MM.1S (cell line): ENCODE results near the gene KDM4F.

Source experiments
- DNase-seq: peaks from one replicate; pipeline ENCODE4 v3.0.0-alpha.2; 2015
- H2AFZ ChIP-seq: fragments of 300-600 bp; sonication (generic); 2 replicates; pipeline ENCODE4 v1.6.0; 2016; ENCODE audit warnings: antibody characterized with exemption, low read length
- H3F3A ChIP-seq: fragments of 300-600 bp; sonication (generic); 2 replicates; pipeline ENCODE4 v1.6.1; 2016; ENCODE audit warnings: mild to moderate bottlenecking, antibody characterized with exemption, low read length, moderate library complexity, mixed read lengths; ENCODE audit not compliant: insufficient read depth
- H3K27ac ChIP-seq: fragments of 300-600 bp; sonication (generic); 2 replicates; pipeline ENCODE4 v1.5.1; 2016; ENCODE audit warnings: mild to moderate bottlenecking, low read length
- H3K27me3 ChIP-seq: fragments of 300-600 bp; sonication (generic); replicated peaks from 2 replicates; pipeline ENCODE4 v1.6.0; 2016; ENCODE audit warnings: low read length; ENCODE audit not compliant: insufficient read depth
- H3K36me3 ChIP-seq: fragments of 300-600 bp; sonication (generic); replicated peaks from 2 replicates; pipeline ENCODE4 v1.6.1; 2016; ENCODE audit warnings: mild to moderate bottlenecking, low read length, mixed read lengths; ENCODE audit not compliant: insufficient read depth
- H3K4me1 ChIP-seq: fragments of 300-600 bp; sonication (generic); 2 replicates; pipeline ENCODE4 v1.6.1; 2016; ENCODE audit warnings: low read length, mixed read lengths
- H3K4me2 ChIP-seq: fragments of 300-600 bp; sonication (generic); 2 replicates; pipeline ENCODE4 v1.6.0; 2016; ENCODE audit warnings: low read depth, low read length
- H3K4me3 ChIP-seq: fragments of 300-600 bp; sonication (generic); 2 replicates; pipeline ENCODE4 v1.5.1; 2016; ENCODE audit warnings: low read length, mixed read lengths
- H3K79me2 ChIP-seq: fragments of 300-600 bp; sonication (generic); 2 replicates; pipeline ENCODE4 v1.6.1; 2016; ENCODE audit warnings: mixed run types, low read length, mixed read lengths
- H3K9ac ChIP-seq: fragments of 300-600 bp; sonication (generic); 2 replicates; pipeline ENCODE4 v1.6.1; 2016; ENCODE audit warnings: low read length, mixed read lengths
- H3K9me2 ChIP-seq: fragments of 300-600 bp; sonication (generic); replicated peaks from 2 replicates; pipeline ENCODE4 v1.6.1; 2016; ENCODE audit warnings: mild to moderate bottlenecking, low read length, mixed read lengths; ENCODE audit not compliant: insufficient read depth
- H3K9me3 ChIP-seq: fragments of 300-600 bp; sonication (generic); replicated peaks from 2 replicates; pipeline ENCODE4 v1.6.1; 2016; ENCODE audit warnings: mild to moderate bottlenecking, low read length, mixed read lengths; ENCODE audit not compliant: insufficient read depth
- H4K20me1 ChIP-seq: fragments of 300-600 bp; sonication (generic); 2 replicates; pipeline ENCODE4 v1.6.1; 2016; ENCODE audit warnings: mild to moderate bottlenecking, low read length, moderate library complexity, mixed read lengths; ENCODE audit not compliant: insufficient read depth
- EZH2 ChIP-seq: fragments of 300-600 bp; sonication (generic); optimal IDR thresholded peaks from 2 replicates; pipeline ENCODE3; 2017; ENCODE audit warnings: low read depth, mild to moderate bottlenecking, antibody characterized with exemption, low read length, mixed read lengths
- EZH2phosphoT487 ChIP-seq: fragments of 300-600 bp; sonication (generic); IDR thresholded peaks from 2 replicates; pipeline ENCODE4 v1.6.1; 2018; ENCODE audit warnings: antibody characterized with exemption, low read length
- TF ChIP-seq, protein P1 (sequence below): fragments of 300-600 bp; sonication (generic); IDR thresholded peaks from 2 replicates; pipeline ENCODE4 v1.5.1; 2016; ENCODE audit warnings: antibody characterized with exemption, low read length, mixed read lengths

The KDM4F gene

DNA sequence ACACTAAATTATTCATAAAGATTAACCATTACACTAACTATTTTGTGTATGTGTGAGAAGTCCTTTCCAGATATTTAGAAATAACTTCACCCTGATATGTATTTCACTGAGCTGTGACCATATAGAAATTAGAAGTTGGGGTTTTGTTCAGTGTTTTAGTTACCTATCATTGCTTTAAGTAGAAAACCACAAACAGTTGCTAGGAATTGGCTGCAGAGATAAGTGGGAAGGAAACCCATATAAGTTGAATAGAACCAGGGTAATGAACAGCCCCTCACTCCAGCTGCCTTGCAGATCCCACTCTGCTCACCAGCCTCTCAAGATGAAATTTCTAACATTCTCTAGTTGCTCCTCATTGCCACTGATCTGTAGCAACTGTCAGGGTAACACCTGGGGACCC lies 27.8 kb downstream of the KDM4F start:
- Histone ChIP-seq H4K20me1 (no peaks in the 10 kb centered on the region), H3K9me2 (no peaks in the 10 kb centered on the region), H3F3A (no peaks in the 10 kb centered on the region), H3K4me1 (peaks cover 15% of the 10 kb centered on the region), H3K36me3 (no peaks in the 10 kb centered on the region), H3K9ac (no peak overlapping the region), H3K9me3 (no peaks in the 10 kb centered on the region), H3K27ac (no peak overlapping the region), H3K79me2 (no peaks in the 10 kb centered on the region), H3K4me3 (no peak overlapping the region), H2AFZ (no peak overlapping the region), H3K27me3 (no peaks in the 10 kb centered on the region), H3K4me2 (peak overlapping the region; percentile 24; the same call in 1 of the 2 replicates)
- TF ChIP-seq EZH2phosphoT487 (no peak), EZH2 (no peak)
- TF ChIP-seq, protein P1, sequence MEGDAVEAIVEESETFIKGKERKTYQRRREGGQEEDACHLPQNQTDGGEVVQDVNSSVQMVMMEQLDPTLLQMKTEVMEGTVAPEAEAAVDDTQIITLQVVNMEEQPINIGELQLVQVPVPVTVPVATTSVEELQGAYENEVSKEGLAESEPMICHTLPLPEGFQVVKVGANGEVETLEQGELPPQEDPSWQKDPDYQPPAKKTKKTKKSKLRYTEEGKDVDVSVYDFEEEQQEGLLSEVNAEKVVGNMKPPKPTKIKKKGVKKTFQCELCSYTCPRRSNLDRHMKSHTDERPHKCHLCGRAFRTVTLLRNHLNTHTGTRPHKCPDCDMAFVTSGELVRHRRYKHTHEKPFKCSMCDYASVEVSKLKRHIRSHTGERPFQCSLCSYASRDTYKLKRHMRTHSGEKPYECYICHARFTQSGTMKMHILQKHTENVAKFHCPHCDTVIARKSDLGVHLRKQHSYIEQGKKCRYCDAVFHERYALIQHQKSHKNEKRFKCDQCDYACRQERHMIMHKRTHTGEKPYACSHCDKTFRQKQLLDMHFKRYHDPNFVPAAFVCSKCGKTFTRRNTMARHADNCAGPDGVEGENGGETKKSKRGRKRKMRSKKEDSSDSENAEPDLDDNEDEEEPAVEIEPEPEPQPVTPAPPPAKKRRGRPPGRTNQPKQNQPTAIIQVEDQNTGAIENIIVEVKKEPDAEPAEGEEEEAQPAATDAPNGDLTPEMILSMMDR: no peak
- DNase-seq: no peak

DNA sequence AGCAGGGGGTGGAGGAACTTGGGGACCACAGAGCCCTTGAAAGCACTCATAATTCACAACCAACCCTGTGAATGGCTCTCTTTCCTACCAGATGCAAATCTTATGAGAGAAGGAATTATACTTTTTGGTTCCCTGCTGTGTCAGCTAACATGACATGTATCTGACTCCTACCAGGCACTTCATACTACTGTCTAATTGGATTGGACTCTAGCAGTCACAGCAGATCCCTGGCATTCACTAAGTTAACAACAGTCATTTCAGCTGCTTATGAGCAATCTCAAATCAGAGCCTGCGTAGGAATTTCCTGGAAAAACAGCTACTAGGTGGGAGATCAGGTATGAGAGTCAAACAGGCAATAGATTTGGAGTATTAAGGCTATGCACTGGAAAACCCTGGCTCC lies 29.3 kb downstream of the KDM4F start:
- Histone ChIP-seq H3K9ac (no peak overlapping the region), H4K20me1 (no peaks in the 10 kb centered on the region), H2AFZ (no peak overlapping the region), H3K4me1 (peaks cover 15% of the 10 kb centered on the region), H3K27ac (no peak overlapping the region), H3K36me3 (no peaks in the 10 kb centered on the region), H3F3A (no peaks in the 10 kb centered on the region), H3K27me3 (no peaks in the 10 kb centered on the region), H3K4me3 (no peak overlapping the region), H3K4me2 (no peak overlapping the region), H3K9me2 (no peaks in the 10 kb centered on the region), H3K79me2 (no peaks in the 10 kb centered on the region), H3K9me3 (no peaks in the 10 kb centered on the region)
- DNase-seq: no peak
- TF ChIP-seq EZH2phosphoT487: no peak
- TF ChIP-seq, protein P1: no peak
- TF ChIP-seq EZH2: no peak

DNA sequence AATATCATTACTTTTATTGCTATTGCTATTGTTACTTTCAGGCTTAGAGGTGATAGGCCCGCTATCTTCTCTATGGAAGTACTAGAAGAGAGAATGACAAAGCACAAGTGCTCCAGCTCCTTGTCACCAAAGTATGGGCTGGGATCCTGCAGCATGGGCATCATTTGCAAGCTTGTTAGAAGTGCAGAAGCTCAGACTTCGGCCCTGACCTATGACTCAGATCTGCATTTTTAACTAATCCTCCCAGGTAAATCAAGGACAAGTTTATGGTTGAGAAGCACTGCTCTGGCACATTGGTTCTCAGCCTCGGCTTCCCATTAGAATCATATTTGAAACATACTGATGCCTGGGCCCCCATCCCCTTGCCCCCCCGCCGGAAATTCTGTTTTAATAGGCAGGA lies 31.8 kb downstream of the KDM4F start:
- no peak for DNase-seq
- Histone ChIP-seq H3K4me3 (no peak overlapping the region), H3K4me1 (peaks cover 13% of the 10 kb centered on the region), H3K9me2 (no peaks in the 10 kb centered on the region), H3K9ac (no peak overlapping the region), H3K27ac (no peak overlapping the region), H3K4me2 (no peak overlapping the region), H3K79me2 (no peaks in the 10 kb centered on the region), H3K36me3 (no peaks in the 10 kb centered on the region), H3F3A (no peaks in the 10 kb centered on the region), H3K27me3 (no peaks in the 10 kb centered on the region), H3K9me3 (no peaks in the 10 kb centered on the region), H2AFZ (no peak overlapping the region), H4K20me1 (no peaks in the 10 kb centered on the region)
- TF ChIP-seq EZH2phosphoT487 (no peak), EZH2 (no peak)
- TF ChIP-seq, protein P1: no peak
